Neural progenitor cell (in vitro differentiated cells): ENCODE results near the gene WASHC2C.
"Not testable (repeated sequence)": the region's sequence is repeated elsewhere in the genome, so short reads cannot be mapped to it uniquely, and the experiment has no call there.

Experiments used
- CTCF ChIP-seq: fragments of 200-600 bp; sonication (generic); IDR thresholded peaks from 2 replicates; pipeline ENCODE4 v1.5.1; 2017; ENCODE audit warnings: antibody characterized with exemption, mild to moderate bottlenecking
- EZH2 ChIP-seq: fragments of 200-600 bp; sonication (generic); IDR thresholded peaks from 2 replicates; pipeline ENCODE4 v1.6.1; 2017; ENCODE audit warnings: antibody characterized with exemption, mild to moderate bottlenecking, moderate library complexity

DNA sequence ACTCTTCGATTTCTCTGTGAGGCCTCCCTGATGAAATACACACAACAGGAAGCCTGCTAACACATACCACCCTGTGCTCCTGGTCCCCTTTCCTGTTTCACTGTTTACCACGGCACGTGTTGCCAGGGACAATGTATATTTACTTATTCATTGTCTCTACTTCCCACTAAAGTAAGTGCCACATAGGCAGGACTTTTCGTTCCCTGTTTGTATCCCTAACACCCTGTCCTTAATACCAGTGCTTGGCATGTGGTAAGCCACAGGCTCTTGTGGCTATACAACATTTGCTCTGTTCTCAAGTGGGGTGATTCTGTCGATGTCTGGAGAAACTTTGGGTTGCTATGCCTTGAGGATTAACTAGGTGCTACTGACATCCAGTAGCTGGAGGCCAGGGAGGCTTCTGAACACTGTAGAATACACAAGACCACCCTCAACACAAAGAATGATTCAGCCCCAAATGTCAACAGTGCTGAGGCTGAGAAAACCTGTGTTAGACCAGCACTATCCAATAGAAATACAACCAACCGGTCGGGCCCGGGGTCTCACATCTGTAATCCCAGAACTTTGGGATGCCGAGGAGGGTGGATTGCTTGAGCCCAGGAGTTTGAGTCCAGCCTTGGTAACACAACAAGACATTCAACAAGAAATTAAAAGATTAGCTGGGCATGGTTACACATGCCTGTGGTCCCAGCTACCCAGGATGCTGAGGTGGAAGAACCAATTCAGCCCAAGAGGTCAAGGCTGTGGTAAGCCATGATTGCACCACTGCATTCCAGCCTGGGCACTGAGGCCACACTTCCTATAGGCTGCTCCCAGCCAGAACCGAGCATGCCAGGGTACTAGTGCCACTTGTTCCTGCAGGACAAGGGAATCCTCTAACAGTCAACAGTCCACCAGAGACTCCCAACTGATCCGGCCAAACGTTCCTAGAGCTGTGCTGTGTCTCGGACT, 76.3 kb downstream of the WASHC2C start:
- not testable (repeated sequence) for TF ChIP-seq CTCF, EZH2
